GM19467 (cell line): ENCODE data around the gene BTBD7.

Source experiments
- ATAC-seq: cut with Tn5 transposase; IDR thresholded peaks from one replicate; pipeline ENCODE4 v1.9.1; 2021; ENCODE audit warnings: mild to moderate bottlenecking, moderate library complexity; ENCODE audit not compliant: unreplicated experiment

The BTBD7 gene

DNA sequence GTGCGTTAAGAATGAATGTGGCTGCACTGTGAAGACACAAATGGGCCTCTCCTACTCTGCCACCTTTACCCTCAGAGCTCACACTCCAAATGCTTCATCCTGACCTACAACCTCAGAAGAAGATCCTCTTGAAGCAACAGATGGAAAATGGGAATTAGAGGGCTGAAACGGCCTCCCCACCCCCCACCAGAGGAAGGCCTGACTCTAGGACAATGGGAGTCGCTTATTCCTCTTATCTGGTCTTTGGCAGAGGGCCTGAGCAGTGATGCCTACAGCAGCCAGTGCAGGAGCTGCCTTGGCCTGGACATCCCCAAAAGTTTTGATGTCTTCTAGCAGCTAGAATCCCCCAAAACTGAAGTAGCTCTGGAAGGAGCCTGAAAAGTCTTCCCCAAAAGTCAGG, 29.2 kb downstream of the BTBD7 start:
- ATAC-seq = no peak

GRCh38 chr14:93302688-93303581, 29.9 kb downstream of the BTBD7 start:
- ATAC-seq = no peak

DNA sequence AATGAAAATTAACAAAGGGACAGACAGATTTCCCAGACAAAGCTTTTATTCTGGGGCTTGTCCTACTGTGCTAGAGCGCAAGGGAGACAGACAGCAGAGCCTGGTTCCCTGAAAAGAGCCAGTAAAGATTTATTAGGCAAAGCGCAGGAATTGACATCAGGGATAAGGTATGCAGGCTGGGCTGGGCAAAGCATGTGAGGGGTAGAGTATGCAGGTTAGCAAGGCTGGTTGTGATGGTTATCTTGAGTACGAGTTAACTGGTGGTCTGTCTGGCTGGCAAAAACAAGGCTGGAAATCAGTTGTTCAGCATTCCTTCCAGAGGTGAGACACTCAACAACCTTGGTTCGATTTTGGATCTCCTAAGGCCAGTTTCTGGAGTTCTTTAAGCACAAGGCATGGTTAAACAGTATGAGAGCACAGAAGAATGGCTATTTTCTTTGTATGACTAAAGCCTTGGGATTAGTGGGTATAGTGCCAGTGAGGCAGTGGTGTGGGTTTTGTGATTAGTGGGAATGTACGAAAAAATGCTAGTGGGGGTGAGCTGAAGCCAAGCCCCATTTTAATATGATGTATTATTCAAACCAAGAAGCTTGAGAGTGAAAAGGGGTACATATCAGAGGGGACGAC, 30.9 kb downstream of the BTBD7 start:
- ATAC-seq = no peak

GRCh38 chr14:93299866-93300265, 33.0 kb downstream of the BTBD7 start:
- ATAC-seq = no peak

DNA sequence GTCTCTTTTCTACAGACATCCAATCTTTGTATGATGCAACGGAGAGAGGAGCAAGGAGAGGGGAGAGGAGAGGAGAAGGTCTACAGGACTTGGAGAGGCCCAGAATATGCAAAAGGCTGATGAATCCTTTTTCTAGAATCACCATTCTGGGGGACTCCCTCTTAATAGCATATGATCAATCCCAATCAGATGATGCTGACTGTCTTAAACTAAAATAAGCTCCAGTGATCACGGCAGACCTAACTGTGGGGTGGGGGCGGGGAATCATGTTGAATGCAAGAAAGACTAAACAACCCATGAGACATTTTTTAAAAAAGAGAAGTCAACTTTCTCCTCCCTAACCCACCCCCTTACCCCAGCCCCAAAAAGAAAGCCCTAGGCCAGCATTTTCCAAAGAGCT, 33.4 kb downstream of the BTBD7 start:
- ATAC-seq = no peak

DNA sequence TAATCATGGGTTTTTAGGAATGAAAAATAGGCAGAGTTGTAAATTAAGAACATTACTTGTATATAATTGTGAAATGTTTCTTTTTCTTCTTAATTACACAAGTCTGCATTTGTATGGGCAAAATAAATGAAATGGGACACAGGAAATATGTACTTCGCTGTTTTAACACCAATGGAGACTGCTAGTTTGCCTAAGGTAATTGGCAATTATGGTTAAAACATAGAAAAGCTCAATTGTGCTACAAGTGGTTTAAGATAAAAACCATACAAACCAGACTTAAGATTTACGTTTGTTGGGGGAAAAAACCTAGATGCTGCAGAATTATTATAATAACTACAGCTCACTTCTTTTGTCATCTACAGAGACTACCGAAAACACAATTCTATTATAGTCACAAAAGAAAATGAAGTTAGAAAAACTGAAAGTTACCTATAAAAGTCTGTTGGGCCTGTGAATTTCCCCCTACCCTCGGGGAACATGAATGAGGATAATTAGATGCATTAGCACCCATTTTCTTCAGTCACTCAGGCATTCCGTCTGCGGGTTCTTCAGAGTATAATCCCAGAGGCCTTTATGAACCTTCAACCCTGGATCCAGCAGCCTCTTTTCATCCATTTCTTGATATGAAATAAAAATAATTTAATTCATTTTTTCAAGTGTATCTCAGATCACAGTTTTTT, 37.2 kb downstream of the BTBD7 start:
- ATAC-seq = no peak

GRCh38 chr14:93286212-93286890, 46.5 kb downstream of the BTBD7 start:
- no peak for ATAC-seq

DNA sequence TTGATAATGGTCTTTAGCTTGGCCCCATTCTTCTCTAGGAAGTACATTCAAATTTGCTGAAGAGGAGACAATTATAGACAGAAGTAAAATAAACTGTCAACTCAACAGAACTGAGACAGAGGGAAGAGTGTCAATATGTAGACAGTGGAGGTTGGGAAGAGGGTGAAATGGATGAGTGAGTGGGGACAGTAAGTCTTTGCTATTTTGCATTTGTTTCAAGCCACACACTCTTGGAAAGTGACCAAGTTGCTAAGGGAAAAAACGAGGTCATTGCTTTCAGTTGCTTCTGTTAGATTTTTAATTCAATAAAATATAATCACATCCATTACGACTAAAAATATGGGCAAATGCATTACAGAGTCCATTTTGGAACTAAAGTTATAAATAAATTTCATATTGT, 47.8 kb downstream of the BTBD7 start:
- ATAC-seq = no peak

- no peak for ATAC-seq
These were observed 50.9 kb downstream of the BTBD7 start for GRCh38 chr14:93281937-93282336.

DNA sequence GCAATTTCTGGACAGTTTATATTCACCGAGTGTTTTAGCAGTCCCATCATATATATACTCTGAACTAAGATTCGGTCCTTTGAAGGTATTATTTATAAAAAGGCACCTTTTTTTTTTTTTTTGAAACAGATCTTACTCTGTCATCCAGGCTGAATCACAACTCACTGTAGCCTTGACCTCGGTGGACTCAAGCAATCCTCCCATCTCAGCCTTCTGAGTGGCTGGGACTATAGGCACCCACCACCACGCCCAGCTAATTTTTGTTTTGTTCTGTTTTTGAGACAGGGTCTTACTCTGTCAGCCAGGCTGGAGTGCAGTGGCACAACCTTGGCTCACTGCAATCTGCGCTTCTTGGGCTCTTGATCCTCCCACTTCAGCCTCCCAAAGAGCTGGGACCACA, 52.1 kb downstream of the BTBD7 start:
- no peak for ATAC-seq

- no peak for ATAC-seq
These were observed 56.7 kb downstream of the BTBD7 start for GRCh38 chr14:93276031-93276716.

- ATAC-seq = no peak
These were observed 58.6 kb downstream of the BTBD7 start for GRCh38 chr14:93274055-93274806.

GRCh38 chr14:93271111-93271510, 61.7 kb downstream of the BTBD7 start:
- no peak for ATAC-seq

DNA sequence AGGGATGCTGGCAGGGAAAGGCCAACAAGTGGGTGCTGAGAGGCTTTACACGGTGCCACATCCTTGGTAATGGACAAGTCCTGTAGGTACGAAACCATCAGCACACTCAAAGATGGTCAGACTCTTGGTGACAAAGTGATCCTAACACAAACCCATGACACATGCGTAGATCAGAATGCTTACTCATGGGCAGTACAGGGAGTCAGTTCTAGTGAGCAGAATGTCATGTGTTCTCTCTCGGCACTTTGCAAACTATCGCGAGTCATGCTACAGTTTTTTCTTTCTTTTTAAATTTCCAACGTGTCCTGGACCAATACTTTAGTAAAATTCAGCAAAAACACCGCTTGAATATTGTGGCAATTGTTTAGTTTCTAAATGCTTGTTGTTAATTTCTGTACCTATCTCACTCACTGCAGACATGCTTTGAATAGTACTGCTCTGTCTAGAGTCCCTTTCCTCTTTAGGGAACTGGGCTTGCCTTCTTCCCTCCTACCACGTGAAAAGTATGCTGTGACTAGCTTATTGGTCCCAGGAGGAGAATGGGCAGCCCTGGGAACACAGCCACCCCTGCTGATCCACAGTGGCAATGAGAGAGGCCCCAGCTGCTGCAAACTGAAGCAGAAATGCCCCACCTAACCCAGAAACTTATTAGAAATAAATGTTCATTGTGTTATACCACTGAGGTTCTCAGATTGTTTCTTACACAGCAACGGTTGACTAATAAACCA, 63.3 kb downstream of the BTBD7 start:
- ATAC-seq = no peak

GRCh38 chr14:93268406-93268805, 64.4 kb downstream of the BTBD7 start:
- no peak for ATAC-seq

DNA sequence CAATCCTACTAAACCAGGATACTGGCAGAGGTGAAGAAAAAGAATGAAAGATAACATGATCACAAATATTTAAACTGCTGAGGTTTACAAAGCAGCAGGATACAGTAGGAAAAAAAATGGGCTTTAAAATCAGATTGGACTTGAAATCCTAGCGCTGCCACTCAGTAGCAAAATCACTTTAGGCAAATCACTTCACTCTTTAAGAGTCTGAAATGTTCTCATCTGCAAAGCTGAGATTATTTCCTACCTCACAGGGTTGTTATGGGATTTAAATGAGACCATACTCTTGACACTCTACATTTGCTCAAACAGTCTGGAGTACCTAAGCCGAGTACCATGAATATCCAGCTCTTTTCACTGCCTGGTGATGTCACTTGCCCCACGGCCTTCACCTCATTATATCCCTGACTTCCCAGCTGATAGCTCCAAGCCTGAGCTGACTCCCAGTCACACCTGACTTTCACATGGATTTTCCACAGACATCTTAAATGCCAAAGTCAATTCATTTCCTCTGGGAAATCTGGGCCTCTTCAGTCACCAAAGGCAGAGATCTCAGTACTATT, 65.6 kb downstream of the BTBD7 start:
- no peak for ATAC-seq

DNA sequence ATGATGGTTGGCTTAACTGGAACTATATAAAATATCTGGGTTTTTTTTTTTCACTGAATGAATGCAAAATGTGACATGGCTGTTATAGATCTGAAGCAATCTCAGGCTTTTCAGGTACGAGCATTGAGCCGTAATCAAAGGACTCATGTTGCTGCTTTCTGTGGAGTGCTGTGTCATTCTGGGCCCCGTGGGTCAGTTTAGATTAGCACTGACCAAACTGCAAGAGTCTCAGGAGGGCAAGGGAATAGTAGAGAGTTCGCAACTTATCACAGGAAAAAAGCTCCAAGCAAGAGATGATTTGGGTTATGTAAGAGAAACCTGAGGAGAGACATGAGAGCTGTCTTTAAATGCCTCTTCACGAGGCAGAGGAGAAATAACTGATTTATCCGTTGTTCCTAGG, 66.7 kb downstream of the BTBD7 start:
- no peak for ATAC-seq

DNA sequence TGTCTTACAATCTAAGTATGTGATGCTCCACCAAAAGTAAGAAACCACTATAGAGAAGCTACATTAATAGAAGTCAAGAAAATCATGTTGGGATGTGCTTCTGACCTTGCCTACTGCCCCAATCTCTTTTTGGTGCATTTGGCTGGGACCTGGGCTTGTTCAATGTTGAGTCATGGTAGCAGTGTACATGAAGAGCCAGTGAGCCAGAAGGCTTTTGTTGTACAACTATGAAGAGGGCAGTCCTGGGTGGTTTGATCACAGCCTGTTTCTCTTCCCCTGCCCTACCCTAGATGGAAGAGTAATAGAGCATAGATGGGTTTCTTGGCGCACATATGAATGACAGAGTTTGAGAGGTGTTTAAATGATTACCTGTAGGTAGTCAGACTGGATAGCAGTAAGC, 69.4 kb downstream of the BTBD7 start:
- ATAC-seq = no peak

GRCh38 chr14:93262446-93262845, 70.4 kb downstream of the BTBD7 start:
- no peak for ATAC-seq
